Nephron (organoid): ENCODE results near the gene ULK1.
"Not testable (repeated sequence)": the region's sequence is repeated elsewhere in the genome, so short reads cannot be mapped to it uniquely, and the experiment has no call there.

Experiments used
- H3K27ac Mint-ChIP-seq, 3 experiments: 2 replicates each; pipeline ENCODE4 v1.8.0; 2020; ENCODE audit warnings: mixed read lengths in 3 of 3, mild to moderate bottlenecking in 2 of 3, moderate library complexity in 1 of 3
- H3K27me3 Mint-ChIP-seq: 2 replicates; pipeline ENCODE4 v1.8.0; 2021; ENCODE audit warnings: low read depth, mild to moderate bottlenecking, moderate library complexity, mixed read lengths
- H3K36me3 Mint-ChIP-seq: 2 replicates; pipeline ENCODE4 v1.8.0; 2020; ENCODE audit warnings: low read depth, mixed read lengths
- H3K4me1 Mint-ChIP-seq: 2 replicates; pipeline ENCODE4 v1.8.0; 2020; ENCODE audit warnings: mixed read lengths
- H3K4me3 Mint-ChIP-seq, 3 experiments: 2 replicates each; pipeline ENCODE4 v1.8.0; 2020; ENCODE audit warnings: mild to moderate bottlenecking in 3 of 3, mixed read lengths in 3 of 3, moderate library complexity in 2 of 3
- H3K9me3 Mint-ChIP-seq: 2 replicates; pipeline ENCODE4 v1.8.0; 2020; ENCODE audit warnings: mixed read lengths
- TF ChIP-seq, protein P1 (sequence below), 3 experiments: fragments of 200-600 bp; sonication (generic); IDR thresholded peaks; one replicate each; pipeline ENCODE4 v1.5.0; 2021; ENCODE audit warnings: antibody characterized with exemption in 3 of 3; ENCODE audit not compliant: unreplicated experiment in 3 of 3

ULK1 gene

DNA sequence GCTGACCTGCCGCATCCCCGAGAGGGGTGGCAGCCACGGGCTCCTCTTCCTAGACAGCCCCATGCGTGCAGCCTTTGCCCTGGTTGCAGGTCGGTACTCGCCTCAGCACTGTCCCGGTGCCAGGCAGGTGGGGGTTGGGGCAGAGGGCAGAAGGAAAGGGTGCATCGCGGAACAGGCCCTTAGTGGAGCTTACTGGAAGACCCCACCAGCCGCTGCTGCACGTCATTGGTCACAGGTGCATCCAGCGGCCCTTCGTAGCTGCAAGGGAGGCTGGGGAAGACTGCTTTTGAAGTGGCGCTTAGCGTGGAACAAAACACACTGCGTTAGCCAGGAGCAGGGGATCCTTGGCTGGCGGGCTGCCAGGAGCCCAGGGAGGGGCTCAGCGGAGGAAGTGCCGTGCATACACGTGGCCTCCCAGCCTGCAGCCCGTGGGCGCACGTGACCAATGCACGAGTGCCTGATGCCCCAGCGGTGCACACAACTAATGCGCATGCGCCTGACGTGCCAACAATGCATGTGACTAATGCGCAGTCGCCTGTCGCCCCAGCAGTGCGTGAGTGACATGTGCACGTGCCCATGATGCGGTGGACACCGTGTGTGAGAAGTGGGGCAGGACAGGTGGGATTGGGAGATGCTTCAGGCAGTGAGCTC lies 50.3 kb downstream of the ULK1 start:
- H3K27ac Mint-ChIP-seq = no peak overlapping the region
- no peaks in the 10 kb centered on the region for H3K27me3 Mint-ChIP-seq
- TF ChIP-seq, protein P1, sequence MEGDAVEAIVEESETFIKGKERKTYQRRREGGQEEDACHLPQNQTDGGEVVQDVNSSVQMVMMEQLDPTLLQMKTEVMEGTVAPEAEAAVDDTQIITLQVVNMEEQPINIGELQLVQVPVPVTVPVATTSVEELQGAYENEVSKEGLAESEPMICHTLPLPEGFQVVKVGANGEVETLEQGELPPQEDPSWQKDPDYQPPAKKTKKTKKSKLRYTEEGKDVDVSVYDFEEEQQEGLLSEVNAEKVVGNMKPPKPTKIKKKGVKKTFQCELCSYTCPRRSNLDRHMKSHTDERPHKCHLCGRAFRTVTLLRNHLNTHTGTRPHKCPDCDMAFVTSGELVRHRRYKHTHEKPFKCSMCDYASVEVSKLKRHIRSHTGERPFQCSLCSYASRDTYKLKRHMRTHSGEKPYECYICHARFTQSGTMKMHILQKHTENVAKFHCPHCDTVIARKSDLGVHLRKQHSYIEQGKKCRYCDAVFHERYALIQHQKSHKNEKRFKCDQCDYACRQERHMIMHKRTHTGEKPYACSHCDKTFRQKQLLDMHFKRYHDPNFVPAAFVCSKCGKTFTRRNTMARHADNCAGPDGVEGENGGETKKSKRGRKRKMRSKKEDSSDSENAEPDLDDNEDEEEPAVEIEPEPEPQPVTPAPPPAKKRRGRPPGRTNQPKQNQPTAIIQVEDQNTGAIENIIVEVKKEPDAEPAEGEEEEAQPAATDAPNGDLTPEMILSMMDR (IDR thresholded peaks at IDR 0.05; ENCODE audit: unreplicated experiment in 3 of 3) = no peak
- peaks cover 21% of the 10 kb centered on the region for H3K36me3 Mint-ChIP-seq
- peak overlapping the region in 1 of 3 experiments; percentile 56 for H3K4me3 Mint-ChIP-seq
- no peaks in the 10 kb centered on the region for H3K9me3 Mint-ChIP-seq
- H3K4me1 Mint-ChIP-seq = no peaks in the 10 kb centered on the region

GRCh38 chr12:131946757-131947156 lies 52.3 kb downstream of the ULK1 start:
- H3K9me3 Mint-ChIP-seq = no peaks in the 10 kb centered on the region
- no peak overlapping the region for H3K4me3 Mint-ChIP-seq

GRCh38 chr12:131947482-131948027 lies 53.1 kb downstream of the ULK1 start:
- no peaks in the 10 kb centered on the region for H3K9me3 Mint-ChIP-seq
- peaks cover 10% of the 10 kb centered on the region for H3K36me3 Mint-ChIP-seq
- peak overlapping the region in 2 of 3 experiments; percentile 3 to 64 for H3K4me3 Mint-ChIP-seq
- TF ChIP-seq, protein P1 (IDR thresholded peaks at IDR 0.05; ENCODE audit: unreplicated experiment in 3 of 3) = no peak
- H3K27me3 Mint-ChIP-seq = no peaks in the 10 kb centered on the region
- H3K27ac Mint-ChIP-seq = peak overlapping the region; percentile 5 to 13 (median 12)
- peaks cover 1% of the 10 kb centered on the region for H3K4me1 Mint-ChIP-seq

More at GRCh38 chr12:131946757-131947156, 52.3 kb downstream of the ULK1 start:
- TF ChIP-seq, protein P1 (IDR thresholded peaks at IDR 0.05; ENCODE audit: unreplicated experiment in 3 of 3) = no peak
- H3K4me1 Mint-ChIP-seq = no peaks in the 10 kb centered on the region
- no peaks in the 10 kb centered on the region for H3K27me3 Mint-ChIP-seq
- peaks cover 10% of the 10 kb centered on the region for H3K36me3 Mint-ChIP-seq
- no peak overlapping the region for H3K27ac Mint-ChIP-seq

GRCh38 chr12:131948166-131948712 lies 53.8 kb downstream of the ULK1 start:
- Mint-ChIP-seq H3K27me3 (no peaks in the 10 kb centered on the region), H3K4me3 (peak overlapping the region; percentile 29 to 80 (median 76)), H3K9me3 (no peaks in the 10 kb centered on the region), H3K36me3 (peaks cover 10% of the 10 kb centered on the region), H3K27ac (peak overlapping the region in 2 of 3 experiments; percentile 13 to 77), H3K4me1 (peaks cover 8% of the 10 kb centered on the region)
- TF ChIP-seq, protein P1 (IDR thresholded peaks at IDR 0.05; ENCODE audit: unreplicated experiment in 3 of 3) = no peak

DNA sequence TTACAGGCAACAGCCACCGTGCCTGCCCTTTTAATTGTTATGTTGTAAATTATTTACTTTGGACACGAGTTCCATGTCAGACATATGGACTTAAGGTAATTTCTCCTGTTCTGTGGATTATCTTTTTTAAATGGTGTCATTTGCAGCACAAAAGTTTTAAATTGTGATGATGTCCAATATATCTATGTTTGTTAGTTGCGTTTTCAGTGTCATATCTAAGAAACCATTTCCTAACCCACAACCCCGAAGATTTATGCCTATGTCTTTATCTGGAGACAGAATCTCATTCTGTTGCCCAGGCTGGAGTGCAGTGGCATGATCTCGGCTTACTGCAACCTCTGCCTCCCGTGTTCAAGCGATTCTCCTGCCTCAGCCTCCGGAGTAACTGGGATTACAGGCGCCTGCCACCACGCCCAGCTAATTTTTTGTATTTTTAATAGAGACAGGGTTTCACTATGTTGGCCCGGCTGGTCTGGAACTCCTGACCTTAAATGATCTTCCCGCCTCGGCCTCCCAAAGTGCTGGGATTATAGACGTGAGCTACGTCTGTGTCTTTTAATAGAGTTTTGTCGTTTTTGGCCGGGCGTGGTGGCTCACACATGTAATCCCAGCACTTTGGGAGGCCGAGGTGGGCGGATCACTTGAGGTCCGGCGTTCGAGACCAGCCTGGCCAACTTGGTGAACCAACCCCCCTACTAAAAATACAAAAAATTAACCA lies 54.5 kb downstream of the ULK1 start:
- H3K36me3 Mint-ChIP-seq, H3K9me3 Mint-ChIP-seq, H3K27me3 Mint-ChIP-seq: not testable (repeated sequence)
- Mint-ChIP-seq H3K4me1 (peaks cover 11% of the 10 kb centered on the region), H3K4me3 (peak overlapping the region; percentile 75 to 80 (median 78)), H3K27ac (peak overlapping the region; percentile 13 to 79 (median 77))
